Cortex of kidney (tissue), 1 donor: Measurements from ENCODE around the gene CD151.

Experiments
- DNase-seq: peaks from one replicate; lab custom pipeline; 2025; lab: John Stamatoyannopoulos, UW

Gene CD151

DNA sequence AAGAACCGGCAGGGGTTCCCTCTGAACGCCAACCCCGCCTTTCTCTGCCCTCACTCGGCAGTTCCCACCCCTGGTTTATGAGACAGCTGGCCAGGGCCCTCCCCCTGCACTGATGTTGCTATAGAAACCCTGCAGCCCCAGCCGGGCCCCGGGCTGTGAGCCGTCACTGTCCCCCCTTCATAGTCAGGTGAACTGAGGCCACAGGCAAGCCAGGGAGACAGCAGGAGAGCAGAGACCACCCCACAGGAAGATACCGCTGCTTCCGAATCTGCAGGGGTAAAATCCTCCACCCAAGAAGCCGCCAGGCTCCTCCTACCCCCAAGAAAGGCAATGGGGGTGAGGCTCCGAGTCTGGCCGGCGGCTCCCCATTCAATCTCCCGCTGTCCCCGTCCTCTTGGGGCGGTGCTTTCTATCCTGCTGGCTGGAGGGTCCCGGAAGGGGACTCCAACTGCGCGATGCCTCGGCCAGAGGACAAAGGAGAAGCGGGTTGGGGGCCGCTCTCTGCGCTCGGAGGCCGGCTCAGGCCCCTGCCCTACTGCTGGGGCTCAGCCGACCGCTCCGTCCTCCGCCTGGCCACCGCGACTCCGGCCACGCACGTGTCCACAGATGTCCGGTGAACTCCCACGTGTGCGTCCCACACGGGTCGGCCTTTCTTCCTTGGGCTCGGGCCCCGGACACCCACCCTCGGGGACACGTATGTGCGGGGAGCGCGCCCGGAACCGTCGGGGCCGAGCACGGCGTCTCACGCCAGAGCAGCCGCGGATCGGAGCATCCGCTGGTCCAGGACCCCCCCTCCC is 35.3 kb upstream of the CD151 start:
- no peak for DNase-seq

GRCh38 chr11:798093-798713 is 34.5 kb upstream of the CD151 start, which contains the start of gene SLC25A22:
Gene SLC25A22 (minus strand): TSS chr11:798281. CDS start chr11:795006, 3,275 bp downstream.
- DNase-seq: no peak

DNA sequence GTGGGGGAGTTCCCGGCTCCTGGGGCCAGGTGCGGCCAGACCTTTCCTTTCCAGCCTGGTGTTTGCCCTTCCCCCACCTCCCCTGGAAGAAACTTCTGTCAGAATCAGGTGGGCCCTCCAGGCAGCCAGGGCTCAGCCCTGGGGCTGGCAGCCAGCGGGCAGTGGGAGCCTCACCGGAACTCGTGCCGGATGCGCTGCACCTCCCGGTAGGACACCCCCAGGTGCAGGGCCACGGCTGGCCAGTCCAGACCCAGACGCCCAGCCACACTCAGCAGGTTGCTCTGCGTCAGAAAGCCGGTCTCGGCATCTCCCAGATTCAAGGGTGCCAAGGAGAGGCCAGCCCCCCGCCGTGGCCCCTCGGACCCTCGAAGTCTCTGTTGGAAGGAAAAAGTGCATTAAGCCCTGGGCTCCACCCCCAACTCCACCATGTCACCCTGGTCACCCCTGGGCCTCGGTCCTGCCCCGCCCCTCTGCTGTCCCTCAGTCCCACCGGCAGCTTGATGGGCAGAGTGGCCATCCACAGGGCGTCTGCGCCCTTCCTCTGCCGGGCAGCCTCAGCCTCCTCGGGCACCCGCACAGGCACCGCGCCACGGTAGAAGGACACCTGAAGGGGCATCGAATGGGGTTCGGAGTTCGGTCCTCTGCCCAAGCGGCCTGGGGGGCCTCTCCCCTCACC is 33.0 kb upstream of the CD151 start:
- DNase-seq: no peak

GRCh38 chr11:800473-800872 is 32.3 kb upstream of the CD151 start:
- no peak for DNase-seq

- no peak for DNase-seq
Measured at GRCh38 chr11:801097-801780, 31.5 kb upstream of the CD151 start.

DNA sequence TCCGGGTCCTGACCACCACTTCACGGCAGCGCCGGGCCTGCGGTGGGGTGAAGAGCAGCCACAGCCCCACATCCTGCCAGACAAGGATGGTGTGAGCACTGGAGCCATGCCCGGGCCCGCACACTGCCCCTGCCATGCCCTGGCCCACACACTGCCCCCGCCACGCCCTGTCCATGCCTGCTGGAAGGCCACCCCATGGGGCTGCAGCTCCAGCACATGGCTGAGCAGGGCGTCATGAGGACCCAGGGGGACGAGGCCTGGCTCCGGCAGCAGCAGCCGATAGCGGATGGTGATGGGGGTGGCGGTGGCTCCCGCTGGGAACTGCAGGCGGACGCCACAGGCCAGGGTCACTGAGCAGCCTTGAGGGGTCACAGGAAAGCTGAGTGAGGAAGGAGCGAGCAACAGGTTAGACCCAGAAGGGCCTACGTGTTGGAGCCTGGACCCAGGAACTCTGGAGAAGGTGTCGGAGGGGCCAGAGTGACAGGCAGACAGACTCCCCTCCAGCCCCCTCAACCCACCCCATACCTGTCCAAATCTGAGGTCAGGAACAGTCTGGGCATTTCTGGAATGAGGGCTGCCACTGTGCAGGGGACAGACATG is 30.6 kb upstream of the CD151 start:
- no peak for DNase-seq

GRCh38 chr11:802693-803466 is 29.9 kb upstream of the CD151 start:
- DNase-seq: no peak

DNA sequence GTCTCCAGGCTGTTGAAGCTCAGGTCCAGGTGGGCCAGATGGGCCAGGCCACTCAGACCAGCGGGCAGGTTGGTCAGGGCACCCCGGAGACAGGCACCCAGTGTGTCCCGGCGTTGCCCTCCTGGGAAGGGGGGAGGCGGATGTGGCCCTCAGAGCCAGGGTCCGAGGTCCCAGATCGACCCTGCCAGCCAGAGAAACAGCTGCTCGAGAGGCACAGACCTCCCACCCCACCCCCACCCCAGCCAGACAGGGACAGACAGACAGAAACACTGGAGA is 29.3 kb upstream of the CD151 start:
- DNase-seq: no peak

GRCh38 chr11:803770-804598 is 28.8 kb upstream of the CD151 start:
- DNase-seq: no peak

- DNase-seq: no peak
Measured at GRCh38 chr11:804599-804964, 28.2 kb upstream of the CD151 start.

DNA sequence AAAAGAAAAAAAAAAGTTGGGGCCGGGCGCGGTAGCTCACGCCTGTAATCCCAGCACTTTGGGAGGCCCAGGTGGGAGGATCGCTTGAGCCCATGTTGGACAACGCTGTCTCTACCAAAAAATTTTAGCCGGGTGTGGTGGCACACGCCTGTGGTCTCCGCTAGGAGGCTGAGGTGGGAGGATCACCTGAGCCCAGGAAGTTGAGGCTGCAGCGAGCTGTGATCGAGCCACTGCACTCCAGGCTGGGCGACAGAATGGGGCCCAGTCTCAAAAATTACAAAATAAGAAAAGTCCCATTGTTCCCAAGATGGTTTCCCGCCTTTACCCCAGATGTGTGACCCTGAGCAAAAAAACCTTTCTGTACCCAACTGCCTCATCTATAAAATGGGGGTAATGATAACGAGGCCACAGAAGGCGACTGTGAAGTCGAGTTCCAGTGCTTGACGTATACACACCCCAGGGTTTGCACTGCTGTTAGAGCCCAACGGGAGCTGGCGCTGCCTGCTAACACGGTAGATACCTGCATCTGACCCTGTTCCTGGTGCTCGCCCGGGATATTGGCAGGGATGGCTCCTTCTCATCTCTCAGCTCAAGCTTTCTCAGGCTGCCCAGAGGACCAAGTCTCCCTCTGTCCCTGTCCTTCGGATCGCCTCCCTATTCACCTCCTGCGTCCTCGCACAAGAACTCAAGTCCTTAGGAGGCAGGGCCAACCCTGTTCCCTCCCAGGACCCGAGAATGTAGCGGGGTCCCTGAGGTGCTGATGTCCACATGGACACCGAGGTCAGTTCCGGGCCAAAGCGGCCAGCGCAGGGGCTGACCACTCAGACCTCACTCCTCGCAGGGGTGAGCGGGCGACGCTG is 24.1 kb upstream of the CD151 start:
- DNase-seq: no peak

GRCh38 chr11:809287-810039 is 23.3 kb upstream of the CD151 start, which contains the start of gene RPLP2:
Gene RPLP2 (plus strand): TSS chr11:809967. CDS start chr11:810235, 268 bp downstream.
- peak; percentile 97 for DNase-seq

DNA sequence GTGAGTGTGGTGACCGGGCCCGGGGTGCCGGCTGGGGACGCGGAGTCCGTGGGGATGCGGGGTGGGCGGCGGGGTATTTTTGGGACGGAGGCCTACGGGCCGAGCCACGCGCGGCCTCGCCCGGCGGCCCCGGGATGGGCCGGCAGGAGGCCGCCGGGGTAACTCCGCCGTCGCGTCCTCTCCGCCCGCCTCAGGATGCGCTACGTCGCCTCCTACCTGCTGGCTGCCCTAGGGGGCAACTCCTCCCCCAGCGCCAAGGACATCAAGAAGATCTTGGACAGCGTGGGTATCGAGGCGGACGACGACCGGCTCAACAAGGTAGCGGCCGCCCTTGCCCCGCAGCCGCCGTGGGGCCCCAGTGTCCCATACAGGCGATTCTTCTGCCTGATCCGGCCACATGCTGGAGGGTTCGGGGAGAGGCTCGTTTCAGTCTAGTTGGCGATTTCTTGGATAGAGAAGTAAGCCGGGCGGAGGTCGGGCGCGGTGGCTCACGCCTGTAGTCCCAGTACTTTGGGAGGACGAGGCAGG is 22.6 kb upstream of the CD151 start:
- DNase-seq: no peak

- DNase-seq: no peak
Measured at GRCh38 chr11:811446-812245, 21.1 kb upstream of the CD151 start.

GRCh38 chr11:812390-812789 is 20.4 kb upstream of the CD151 start:
- no peak for DNase-seq

DNA sequence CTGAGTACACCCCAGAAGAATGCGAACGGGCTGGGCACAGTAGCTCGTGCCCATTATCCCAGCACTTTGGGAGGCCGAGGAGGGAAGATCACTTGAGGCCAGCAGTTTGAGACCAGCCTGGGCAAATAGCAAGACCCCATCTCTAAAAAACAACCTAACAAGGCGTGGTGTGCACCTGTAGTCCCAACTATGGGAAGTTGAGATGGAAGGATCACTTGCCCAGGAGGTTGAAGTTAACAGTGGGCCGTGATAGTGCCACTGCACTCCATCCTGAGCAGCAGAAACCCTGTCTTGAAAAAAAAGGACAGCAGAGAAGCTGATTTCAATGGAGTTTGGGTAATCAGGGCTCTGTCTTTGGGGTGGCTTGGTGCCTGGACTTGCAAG is 19.7 kb upstream of the CD151 start:
- no peak for DNase-seq

DNA sequence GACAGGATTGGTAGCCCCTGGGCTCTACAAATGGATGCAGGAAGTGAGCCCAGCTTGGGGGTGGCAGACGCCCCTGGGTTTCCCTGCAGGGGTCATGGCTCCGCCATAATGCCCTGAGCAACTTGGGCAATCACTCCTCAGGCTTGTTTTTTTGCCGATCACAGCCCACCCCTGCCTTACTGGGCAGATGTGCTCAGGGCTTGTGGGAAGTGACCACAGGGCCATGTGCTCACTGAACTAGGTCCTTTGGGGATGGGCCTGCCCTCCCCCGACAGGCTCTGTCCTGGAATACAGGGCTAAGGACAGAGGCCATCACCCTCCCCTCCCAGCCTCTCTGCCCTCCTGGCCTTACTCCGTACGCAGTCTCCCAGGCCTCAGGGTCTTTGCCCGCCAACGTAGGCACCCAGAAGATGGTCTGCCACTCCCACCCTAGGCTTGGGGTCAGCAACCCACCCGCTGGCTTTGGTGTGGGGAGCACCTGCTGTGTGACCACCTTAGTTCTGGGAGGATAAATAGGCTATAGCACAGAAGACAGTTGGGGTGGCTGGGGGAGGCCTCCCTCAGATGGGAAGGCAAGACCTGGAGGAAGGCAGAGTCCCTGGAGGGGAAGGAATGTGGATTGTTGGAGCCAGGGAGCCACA is 19.2 kb upstream of the CD151 start:
- DNase-seq: no peak
